ENCODE results near the gene PRKCA.

DNA sequence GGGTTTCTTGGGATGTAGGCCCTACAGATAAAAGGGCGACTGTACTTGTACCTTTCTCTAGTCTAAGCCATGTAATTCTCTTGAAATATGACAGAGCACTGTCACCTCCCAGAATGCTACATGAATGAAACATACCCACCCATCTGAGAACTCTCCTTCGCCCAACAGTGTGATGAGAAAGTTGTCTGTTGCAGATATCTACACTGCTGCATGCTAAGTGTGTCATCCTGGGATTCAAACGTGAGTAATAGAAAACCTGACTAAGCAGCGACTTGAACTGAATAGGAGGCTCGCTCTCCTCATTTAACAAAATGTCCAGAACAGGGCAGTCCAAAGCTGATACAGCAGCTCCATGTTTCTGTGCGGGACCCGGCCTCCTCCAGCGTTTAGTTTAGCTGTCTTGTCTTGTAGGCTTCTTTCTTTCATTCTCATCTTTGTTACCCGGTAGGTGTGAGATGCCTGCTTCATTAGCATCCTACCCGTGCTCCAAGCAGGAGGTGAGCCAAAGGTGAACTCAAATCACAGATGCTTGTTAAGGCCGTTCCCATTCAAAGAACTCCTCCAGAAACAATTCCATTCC, 211.9 kb downstream of the PRKCA start:
- TF ChIP-seq, protein P1, sequence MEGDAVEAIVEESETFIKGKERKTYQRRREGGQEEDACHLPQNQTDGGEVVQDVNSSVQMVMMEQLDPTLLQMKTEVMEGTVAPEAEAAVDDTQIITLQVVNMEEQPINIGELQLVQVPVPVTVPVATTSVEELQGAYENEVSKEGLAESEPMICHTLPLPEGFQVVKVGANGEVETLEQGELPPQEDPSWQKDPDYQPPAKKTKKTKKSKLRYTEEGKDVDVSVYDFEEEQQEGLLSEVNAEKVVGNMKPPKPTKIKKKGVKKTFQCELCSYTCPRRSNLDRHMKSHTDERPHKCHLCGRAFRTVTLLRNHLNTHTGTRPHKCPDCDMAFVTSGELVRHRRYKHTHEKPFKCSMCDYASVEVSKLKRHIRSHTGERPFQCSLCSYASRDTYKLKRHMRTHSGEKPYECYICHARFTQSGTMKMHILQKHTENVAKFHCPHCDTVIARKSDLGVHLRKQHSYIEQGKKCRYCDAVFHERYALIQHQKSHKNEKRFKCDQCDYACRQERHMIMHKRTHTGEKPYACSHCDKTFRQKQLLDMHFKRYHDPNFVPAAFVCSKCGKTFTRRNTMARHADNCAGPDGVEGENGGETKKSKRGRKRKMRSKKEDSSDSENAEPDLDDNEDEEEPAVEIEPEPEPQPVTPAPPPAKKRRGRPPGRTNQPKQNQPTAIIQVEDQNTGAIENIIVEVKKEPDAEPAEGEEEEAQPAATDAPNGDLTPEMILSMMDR (IDR thresholded peaks at IDR 0.05), result no peak
- no peak for TF ChIP-seq POLR2A (IDR thresholded peaks at IDR 0.05)
